Testis (tissue), 2 donors: Measurements from ENCODE around the gene TRABD2B.

ENCODE experiments used
- CTCF ChIP-seq, 3 experiments: fragments of 450-650 bp in 2 of 3; fragments of 200-600 bp in 1 of 3; sonication (generic) in 1 of 3; IDR thresholded peaks; one replicate each; pipeline ENCODE4 v1.5.1; 2016 to 2019; ENCODE audit warnings: antibody characterized with exemption in 3 of 3, mild to moderate bottlenecking in 2 of 3, moderate library complexity in 1 of 3
- POLR2A ChIP-seq: fragments of 450-650 bp; IDR thresholded peaks from one replicate; pipeline ENCODE4 v1.6.1; 2017; ENCODE audit warnings: antibody characterized with exemption, mild to moderate bottlenecking, moderate library complexity

- no peak for TF ChIP-seq CTCF (IDR thresholded peaks at IDR 0.05)
- no peak for TF ChIP-seq POLR2A
Observed at GRCh38 chr1:47753808-47754207, 243.4 kb downstream of the TRABD2B start.
